ENCODE measurements around the gene SLC18B1. TPM values are rescaled to one million over a fixed set of nuclear protein-coding genes. Genes with fewer than 3 reads are reported as not detected.
A peak's percentile ranks its signal among the peaks of the same experiment; 100 is the strongest.

SLC18B1 gene
- total and polyA plus RNA-seq, 2 of the 13 experiments (the other 11 are each of a cell fraction or from before 2014, with no cell fraction given) = 11.4 to 13.8 TPM

DNA sequence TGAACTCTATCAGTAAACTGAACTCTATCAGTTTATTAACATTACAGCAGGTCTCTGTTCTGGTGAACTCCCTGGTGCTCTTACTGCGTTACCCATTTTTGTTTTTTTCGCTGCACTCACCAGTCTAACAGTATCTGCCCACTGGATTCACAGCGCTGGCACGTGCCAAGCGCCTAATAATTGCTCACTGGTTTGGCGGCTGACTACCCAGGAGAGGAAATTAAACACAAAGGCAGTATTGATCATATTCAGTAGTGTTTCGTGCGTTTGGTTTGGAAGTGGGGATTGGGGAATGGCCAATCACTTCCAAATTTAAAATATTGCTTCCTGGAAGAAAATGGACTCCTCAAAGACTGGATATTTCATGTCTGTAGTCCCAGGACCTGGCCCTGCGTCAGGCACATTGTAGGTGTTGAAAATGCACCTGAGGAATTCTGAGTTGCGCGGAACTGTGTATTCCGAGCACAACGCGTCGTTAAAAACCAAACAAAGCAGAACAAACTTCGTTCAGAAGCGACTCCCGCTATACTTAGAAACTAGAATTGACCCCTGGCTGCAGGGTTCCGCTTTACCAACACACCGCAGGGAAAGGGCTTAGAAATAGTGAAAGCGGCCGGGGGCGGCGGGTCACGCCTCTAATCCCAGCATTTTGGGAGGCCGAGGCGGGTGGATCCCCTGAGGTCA is 14.9 kb upstream of the SLC18B1 start (continued):
- TF ChIP-seq, protein P1, sequence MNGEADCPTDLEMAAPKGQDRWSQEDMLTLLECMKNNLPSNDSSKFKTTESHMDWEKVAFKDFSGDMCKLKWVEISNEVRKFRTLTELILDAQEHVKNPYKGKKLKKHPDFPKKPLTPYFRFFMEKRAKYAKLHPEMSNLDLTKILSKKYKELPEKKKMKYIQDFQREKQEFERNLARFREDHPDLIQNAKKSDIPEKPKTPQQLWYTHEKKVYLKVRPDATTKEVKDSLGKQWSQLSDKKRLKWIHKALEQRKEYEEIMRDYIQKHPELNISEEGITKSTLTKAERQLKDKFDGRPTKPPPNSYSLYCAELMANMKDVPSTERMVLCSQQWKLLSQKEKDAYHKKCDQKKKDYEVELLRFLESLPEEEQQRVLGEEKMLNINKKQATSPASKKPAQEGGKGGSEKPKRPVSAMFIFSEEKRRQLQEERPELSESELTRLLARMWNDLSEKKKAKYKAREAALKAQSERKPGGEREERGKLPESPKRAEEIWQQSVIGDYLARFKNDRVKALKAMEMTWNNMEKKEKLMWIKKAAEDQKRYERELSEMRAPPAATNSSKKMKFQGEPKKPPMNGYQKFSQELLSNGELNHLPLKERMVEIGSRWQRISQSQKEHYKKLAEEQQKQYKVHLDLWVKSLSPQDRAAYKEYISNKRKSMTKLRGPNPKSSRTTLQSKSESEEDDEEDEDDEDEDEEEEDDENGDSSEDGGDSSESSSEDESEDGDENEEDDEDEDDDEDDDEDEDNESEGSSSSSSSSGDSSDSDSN (CRISPR knock-in tag; IDR thresholded peaks at IDR 0.05) = no peak
- TF ChIP-seq ZFP82 (CRISPR knock-in tag; IDR thresholded peaks at IDR 0.05; ENCODE audit: borderline replicate concordance) (no peak), THAP11 (CRISPR knock-in tag; IDR thresholded peaks at IDR 0.05) (peak; percentile 16; the same call in 1 of the 2 replicates), MIER3 (CRISPR knock-in tag; IDR thresholded peaks at IDR 0.05; ENCODE audit: borderline replicate concordance) (0 out of 2 replicates have a peak, but pooled peaks have one; percentile 29), NFIC (IDR thresholded peaks at IDR 0.05; ENCODE audit: low read length) (no peak), FOXJ3 (CRISPR knock-in tag; IDR thresholded peaks at IDR 0.05; ENCODE audit: borderline replicate concordance) (peak; percentile 64), RFX3 (CRISPR knock-in tag; IDR thresholded peaks at IDR 0.05) (no peak), ZNF672 (CRISPR knock-in tag; IDR thresholded peaks at IDR 0.05) (no peak), NPAS2 (CRISPR knock-in tag; IDR thresholded peaks at IDR 0.05; ENCODE audit: borderline replicate concordance) (no peak), ZNF781 (CRISPR knock-in tag; IDR thresholded peaks at IDR 0.05; ENCODE audit: borderline replicate concordance, not compliant biosample characterization) (no peak), TBX3 (IDR thresholded peaks at IDR 0.05; ENCODE audit: borderline replicate concordance) (no peak), MED13 (CRISPR knock-in tag; IDR thresholded peaks at IDR 0.05) (no peak), ZNF772 (CRISPR knock-in tag; IDR thresholded peaks at IDR 0.05) (peak; percentile 52; the same call in 1 of the 2 replicates), ZFAT (CRISPR knock-in tag; conservative IDR thresholded peaks at IDR 0.05) (no peak; the same call in 1 of the 2 replicates), ZNF773 (CRISPR knock-in tag; IDR thresholded peaks at IDR 0.05; ENCODE audit: borderline replicate concordance) (no peak), CAMTA2 (CRISPR knock-in tag; IDR thresholded peaks at IDR 0.05; ENCODE audit: borderline replicate concordance) (no peak), ZNF737 (CRISPR knock-in tag; IDR thresholded peaks at IDR 0.05; ENCODE audit: borderline replicate concordance) (no peak), CENPT (CRISPR knock-in tag; IDR thresholded peaks at IDR 0.05; ENCODE audit: low read depth) (no peak), MEIS1 (CRISPR knock-in tag; IDR thresholded peaks at IDR 0.05; ENCODE audit: borderline replicate concordance) (no peak)
- TF ChIP-seq, protein P2, sequence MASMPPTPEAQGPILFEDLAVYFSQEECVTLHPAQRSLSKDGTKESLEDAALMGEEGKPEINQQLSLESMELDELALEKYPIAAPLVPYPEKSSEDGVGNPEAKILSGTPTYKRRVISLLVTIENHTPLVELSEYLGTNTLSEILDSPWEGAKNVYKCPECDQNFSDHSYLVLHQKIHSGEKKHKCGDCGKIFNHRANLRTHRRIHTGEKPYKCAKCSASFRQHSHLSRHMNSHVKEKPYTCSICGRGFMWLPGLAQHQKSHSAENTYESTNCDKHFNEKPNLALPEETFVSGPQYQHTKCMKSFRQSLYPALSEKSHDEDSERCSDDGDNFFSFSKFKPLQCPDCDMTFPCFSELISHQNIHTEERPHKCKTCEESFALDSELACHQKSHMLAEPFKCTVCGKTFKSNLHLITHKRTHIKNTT (CRISPR knock-in tag; IDR thresholded peaks at IDR 0.05) = no peak
- TF ChIP-seq, protein P3, sequence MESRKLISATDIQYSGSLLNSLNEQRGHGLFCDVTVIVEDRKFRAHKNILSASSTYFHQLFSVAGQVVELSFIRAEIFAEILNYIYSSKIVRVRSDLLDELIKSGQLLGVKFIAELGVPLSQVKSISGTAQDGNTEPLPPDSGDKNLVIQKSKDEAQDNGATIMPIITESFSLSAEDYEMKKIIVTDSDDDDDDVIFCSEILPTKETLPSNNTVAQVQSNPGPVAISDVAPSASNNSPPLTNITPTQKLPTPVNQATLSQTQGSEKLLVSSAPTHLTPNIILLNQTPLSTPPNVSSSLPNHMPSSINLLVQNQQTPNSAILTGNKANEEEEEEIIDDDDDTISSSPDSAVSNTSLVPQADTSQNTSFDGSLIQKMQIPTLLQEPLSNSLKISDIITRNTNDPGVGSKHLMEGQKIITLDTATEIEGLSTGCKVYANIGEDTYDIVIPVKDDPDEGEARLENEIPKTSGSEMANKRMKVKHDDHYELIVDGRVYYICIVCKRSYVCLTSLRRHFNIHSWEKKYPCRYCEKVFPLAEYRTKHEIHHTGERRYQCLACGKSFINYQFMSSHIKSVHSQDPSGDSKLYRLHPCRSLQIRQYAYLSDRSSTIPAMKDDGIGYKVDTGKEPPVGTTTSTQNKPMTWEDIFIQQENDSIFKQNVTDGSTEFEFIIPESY (CRISPR knock-in tag; IDR thresholded peaks at IDR 0.05) = no peak
- TF ChIP-seq, protein P4, sequence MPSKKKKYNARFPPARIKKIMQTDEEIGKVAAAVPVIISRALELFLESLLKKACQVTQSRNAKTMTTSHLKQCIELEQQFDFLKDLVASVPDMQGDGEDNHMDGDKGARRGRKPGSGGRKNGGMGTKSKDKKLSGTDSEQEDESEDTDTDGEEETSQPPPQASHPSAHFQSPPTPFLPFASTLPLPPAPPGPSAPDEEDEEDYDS (CRISPR knock-in tag; IDR thresholded peaks at IDR 0.05) = no peak

Data from HepG2 (cell line).